A549 treated with AZD2906 at 1 μM for 4 hours (cell line): ENCODE data around the gene SSBP4. TPM values are rescaled to one million over a fixed set of nuclear protein-coding genes. Genes with fewer than 3 reads are reported as not detected.

Experiments used
- total RNA-seq: library from RNA; stranded (reverse); fragments of 200-300 nt; extraction: Qiagen RNA extraction; gene quantifications from 5 replicates; pipeline ENCODE4 v1.2.3, GENCODE V29; 2022

SSBP4 gene
- 37.8 to 50.9 TPM (median 47.3 TPM) in 5 replicates for total RNA-seq

DNA sequence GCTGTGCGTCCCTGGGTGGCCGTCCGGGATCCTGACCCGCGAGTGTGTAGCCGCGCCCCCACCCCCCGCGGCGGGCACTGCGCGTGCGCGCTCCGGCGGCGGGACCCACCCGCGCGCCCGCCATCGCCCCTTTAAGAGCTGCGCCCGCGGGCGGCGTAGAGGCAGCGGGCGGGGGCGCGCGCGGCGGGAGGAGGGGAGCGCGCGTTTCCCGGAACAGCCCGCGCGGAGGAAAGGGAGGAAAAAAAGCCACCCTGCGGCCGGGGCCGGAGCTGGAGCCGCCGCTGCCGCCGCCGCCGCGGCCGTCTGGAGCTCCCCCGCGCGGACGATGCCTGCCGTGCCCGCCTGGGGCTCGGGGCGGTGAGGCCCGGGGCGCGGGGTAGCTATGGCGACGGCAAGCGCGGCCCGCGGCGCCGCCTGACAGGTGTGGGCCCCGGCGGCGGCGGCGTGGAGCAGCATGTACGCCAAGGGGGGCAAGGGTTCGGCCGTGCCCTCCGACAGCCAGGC, at the start of gene SSBP4:
TSS of gene SSBP4 (plus strand) at position 204 of the 504 bp plus-strand sequence. CDS start at position 455, 251 bp downstream.

DNA sequence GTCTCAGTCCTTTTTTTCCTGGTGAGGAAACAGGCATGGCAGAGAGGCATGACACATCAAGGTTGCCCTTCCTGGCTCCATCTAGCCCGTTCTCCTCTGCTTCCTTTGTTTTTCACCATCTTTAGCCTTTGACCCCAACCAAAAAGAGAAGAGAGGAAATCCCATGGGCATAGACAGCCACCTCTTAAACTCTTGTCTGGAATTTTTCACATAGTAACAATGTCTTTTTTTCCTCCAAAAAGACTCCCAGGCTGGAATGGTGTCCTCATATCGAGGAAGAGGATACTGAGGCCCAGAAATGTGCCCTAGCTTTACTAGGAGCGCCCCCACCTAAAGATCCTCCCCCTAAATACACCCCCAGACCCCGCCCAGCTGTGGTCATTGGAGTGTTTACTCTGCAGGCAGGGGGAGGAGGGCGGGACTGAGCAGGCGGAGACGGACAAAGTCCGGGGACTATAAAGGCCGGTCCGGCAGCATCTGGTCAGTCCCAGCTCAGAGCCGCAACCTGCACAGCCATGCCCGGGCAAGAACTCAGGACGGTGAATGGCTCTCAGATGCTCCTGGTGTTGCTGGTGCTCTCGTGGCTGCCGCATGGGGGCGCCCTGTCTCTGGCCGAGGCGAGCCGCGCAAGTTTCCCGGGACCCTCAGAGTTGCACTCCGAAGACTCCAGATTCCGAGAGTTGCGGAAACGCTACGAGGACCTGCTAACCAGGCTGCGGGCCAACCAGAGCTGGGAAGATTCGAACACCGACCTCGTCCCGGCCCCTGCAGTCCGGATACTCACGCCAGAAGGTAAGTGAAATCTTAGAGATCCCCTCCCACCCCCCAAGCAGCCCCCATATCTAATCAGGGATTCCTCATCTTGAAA, 33.3 kb upstream of the SSBP4 start, which contains the start of gene GDF15:
TSS of gene GDF15 (plus strand) at position 484 of the 868 bp plus-strand sequence. CDS start at position 516, 32 bp downstream.

GRCh38 chr19:18397242-18398202, 21.7 kb upstream of the SSBP4 start, which contains the start of gene LRRC25:
Gene LRRC25 (minus strand): TSS chr19:18397622. CDS start chr19:18396963, 659 bp downstream.

GRCh38 chr19:18437491-18438330, 18.5 kb downstream of the SSBP4 start, which contains the start of gene ISYNA1:
Gene ISYNA1 (minus strand): TSS chr19:18438133. CDS start chr19:18437979, 154 bp downstream.

Other genes with a start within 250 kb of the SSBP4 start
- 11.7 to 19.6 TPM (median 14.7 TPM) in 5 replicates for gene IFI30, start 245.6 kb upstream of the SSBP4 start, total RNA-seq
- gene MPV17L2, start 226.2 kb upstream of the SSBP4 start, total RNA-seq = 7.9 to 12.4 TPM (median 12.0 TPM) in 5 replicates
- 0.46 to 0.72 TPM (median 0.55 TPM) in 5 replicates for gene RAB3A, start 215.4 kb upstream of the SSBP4 start, total RNA-seq
- 0.21 to 0.44 TPM (median 0.27 TPM) in 5 replicates for gene PDE4C, start 193.0 kb upstream of the SSBP4 start, total RNA-seq
- 0.62 to 0.92 TPM (median 0.81 TPM) in 5 replicates for gene IQCN, start 144.9 kb upstream of the SSBP4 start, total RNA-seq
- gene JUND, start 137.8 kb upstream of the SSBP4 start, total RNA-seq = 24.1 to 51.7 TPM (median 47.6 TPM) in 5 replicates
- gene LSM4, start 96.3 kb upstream of the SSBP4 start, total RNA-seq = 220 to 252 TPM (median 232 TPM) in 5 replicates
- 1.8 to 2.8 TPM (median 2.2 TPM) in 5 replicates for gene PGPEP1, start 78.8 kb upstream of the SSBP4 start, total RNA-seq
- gene GDF15, start 33.2 kb upstream of the SSBP4 start, total RNA-seq = 10.6 to 23.6 TPM (median 18.0 TPM) in 5 replicates
- 0.06 TPM in 1 of 5 replicates, not detected in the others for gene LRRC25, start 21.8 kb upstream of the SSBP4 start, total RNA-seq
- 26.7 to 47.4 TPM (median 41.5 TPM) in 5 replicates for gene ISYNA1, start 18.7 kb downstream of the SSBP4 start, total RNA-seq
- gene ELL, start 102.7 kb downstream of the SSBP4 start, total RNA-seq = 4.7 to 6.5 TPM (median 5.8 TPM) in 5 replicates
- gene FKBP8, start 124.2 kb downstream of the SSBP4 start, total RNA-seq = 131 to 157 TPM (median 154 TPM) in 5 replicates
- 82.7 to 107 TPM (median 102 TPM) in 5 replicates for gene KXD1, start 138.5 kb downstream of the SSBP4 start, total RNA-seq
- 983 to 1,214 TPM (median 1,180 TPM) in 5 replicates for gene UBA52, start 152.5 kb downstream of the SSBP4 start, total RNA-seq
- gene REX1BD, start 169.4 kb downstream of the SSBP4 start, total RNA-seq = 38.4 to 61.9 TPM (median 59.3 TPM) in 5 replicates
- 5.3 to 11.4 TPM (median 10.2 TPM) in 5 replicates for gene CRLF1, start 187.4 kb downstream of the SSBP4 start, total RNA-seq
- gene TMEM59L, start 193.5 kb downstream of the SSBP4 start, total RNA-seq = 4.3 to 7.0 TPM (median 6.3 TPM) in 5 replicates
- gene KLHL26, start 217.6 kb downstream of the SSBP4 start, total RNA-seq = 3.7 to 5.9 TPM (median 5.4 TPM) in 5 replicates